Muscle of leg (tissue), 11 donors: ENCODE data around the gene PARP1. TPM values are rescaled to one million over a fixed set of nuclear protein-coding genes. Genes with fewer than 3 reads are reported as not detected.

Experiments used
- DNase-seq: peaks from one replicate; pipeline ENCODE4 v3.0.0; 2013
- H3K27ac ChIP-seq: one replicate; pipeline ENCODE4 v1.5.1; 2013; ENCODE audit warnings: mild to moderate bottlenecking, low read length, control low read depth
- H3K27me3 ChIP-seq: one replicate; pipeline ENCODE4 v1.6.1; 2013; ENCODE audit warnings: low read length; ENCODE audit not compliant: control insufficient read depth, insufficient read depth
- H3K36me3 ChIP-seq: one replicate; pipeline ENCODE4 v1.6.1; 2013; ENCODE audit warnings: low read length; ENCODE audit not compliant: control insufficient read depth, insufficient read depth
- H3K4me1 ChIP-seq: one replicate; pipeline ENCODE4 v1.6.1; 2013; ENCODE audit warnings: low read length; ENCODE audit not compliant: control insufficient read depth, insufficient read depth
- H3K4me3 ChIP-seq: one replicate; pipeline ENCODE4 v1.5.1; 2013; ENCODE audit warnings: low read length, control low read depth
- H3K9me3 ChIP-seq: replicated peaks from 2 replicates; pipeline ENCODE4 v1.6.1; 2013; ENCODE audit warnings: low read depth, low read length; ENCODE audit not compliant: control insufficient read depth
- WGBS: methylation state at CpG from one replicate; pipeline ENCODE4 v1.1.5; 2013; ENCODE audit warnings: missing lambda C conversion rate; ENCODE audit not compliant: insufficient coverage; 5-methylcytosine and 5-hydroxymethylcytosine counted together
- polyA plus RNA-seq, 8 donors: library from polyadenylated mRNA; unstranded; fragments of 120-200 nt; gene quantifications; one replicate each; pipeline versions ENCODE4 v1.2.1 to v1.2.3, GENCODE V29; 2013; ENCODE audit warnings: inconsistent platforms in 1 of 8, low replicate concordance in 1 of 8; ENCODE audit not compliant: insufficient read length in 8 of 8, insufficient read depth in 1 of 8
- total RNA-seq: library from RNA; stranded (reverse); fragments of 120-200 nt; gene quantifications from one replicate; pipeline ENCODE4 v1.2.4, GENCODE V29; 2013

The PARP1 gene
- total and polyA plus RNA-seq, 9 donors, result 64.9 to 116 (median 103) TPM

GRCh38 chr1:226446094-226446493, 38.2 kb upstream of the PARP1 start:
- Histone ChIP-seq H3K4me1 (no peaks in the 10 kb centered on the region), H3K4me3 (no peak overlapping the region), H3K27ac (no peak overlapping the region), H3K27me3 (peaks cover 3% of the 10 kb centered on the region), H3K36me3 (no peaks in the 10 kb centered on the region), H3K9me3 (no peaks in the 10 kb centered on the region)
- whole genome bisulfite sequencing, result 83% methylated on average over 1 of the region's 2 CpGs
- DNase-seq, result no peak

DNA sequence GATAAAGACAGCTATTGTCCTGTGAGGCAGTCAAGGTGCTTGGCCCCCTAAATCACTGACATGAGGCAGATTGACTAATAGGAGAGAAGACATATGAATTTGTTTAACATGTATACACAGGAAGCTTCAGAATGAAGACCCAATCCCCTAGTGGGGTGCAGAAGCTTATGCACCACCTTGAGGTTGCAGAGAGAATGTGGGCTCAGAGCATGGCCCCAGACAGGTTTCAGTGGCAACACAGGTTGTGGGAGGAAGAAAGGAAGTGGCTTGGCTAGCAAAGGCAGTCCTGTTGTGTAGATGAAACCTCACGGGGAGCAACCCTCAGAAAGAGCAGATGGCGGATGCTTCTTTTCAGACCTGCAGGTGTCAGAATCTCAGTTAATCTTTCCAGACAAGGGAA, 37.0 kb upstream of the PARP1 start:
- H3K27ac ChIP-seq, result no peak overlapping the region
- no peaks in the 10 kb centered on the region for H3K9me3 ChIP-seq
- no peaks in the 10 kb centered on the region for H3K4me1 ChIP-seq
- no peaks in the 10 kb centered on the region for H3K36me3 ChIP-seq
- WGBS, result 29% methylated on average over 2 of the region's 2 CpGs
- no peak overlapping the region for H3K4me3 ChIP-seq
- DNase-seq, result no peak
- H3K27me3 ChIP-seq, result peaks cover 3% of the 10 kb centered on the region

- DNase-seq, result no peak
- 60% methylated on average over 1 of the region's 3 CpGs for WGBS
- Histone ChIP-seq H3K27ac (no peak overlapping the region), H3K9me3 (no peaks in the 10 kb centered on the region), H3K4me3 (no peak overlapping the region), H3K27me3 (peaks cover 3% of the 10 kb centered on the region), H3K4me1 (no peaks in the 10 kb centered on the region), H3K36me3 (no peaks in the 10 kb centered on the region)
Observed at GRCh38 chr1:226443439-226443838, 35.5 kb upstream of the PARP1 start.

- WGBS, result 68% methylated on average over 4 of the region's 6 CpGs
- H3K9me3 ChIP-seq, result no peaks in the 10 kb centered on the region
- no peaks in the 10 kb centered on the region for H3K36me3 ChIP-seq
Observed at GRCh38 chr1:226443033-226443432, 35.1 kb upstream of the PARP1 start.

GRCh38 chr1:226441629-226442028, 33.7 kb upstream of the PARP1 start:
- no peak for DNase-seq
- 100% methylated on average over 2 of the region's 6 CpGs for WGBS
- H3K27ac ChIP-seq, result no peak overlapping the region
- H3K27me3 ChIP-seq, result peaks cover 3% of the 10 kb centered on the region
- H3K4me3 ChIP-seq, result no peak overlapping the region
- no peaks in the 10 kb centered on the region for H3K9me3 ChIP-seq
- no peaks in the 10 kb centered on the region for H3K4me1 ChIP-seq
- H3K36me3 ChIP-seq, result no peaks in the 10 kb centered on the region

More at GRCh38 chr1:226443033-226443432, 35.1 kb upstream of the PARP1 start:
- Histone ChIP-seq H3K27me3 (peaks cover 3% of the 10 kb centered on the region), H3K4me3 (no peak overlapping the region), H3K27ac (no peak overlapping the region), H3K4me1 (no peaks in the 10 kb centered on the region)
- DNase-seq, result no peak

- Histone ChIP-seq H3K27ac (no peak overlapping the region), H3K27me3 (peaks cover 3% of the 10 kb centered on the region), H3K4me3 (no peak overlapping the region), H3K36me3 (no peaks in the 10 kb centered on the region), H3K4me1 (no peaks in the 10 kb centered on the region), H3K9me3 (no peaks in the 10 kb centered on the region)
- WGBS, result 92% methylated on average over 2 of the region's 5 CpGs
- DNase-seq, result no peak
Observed at GRCh38 chr1:226440512-226440911, 32.6 kb upstream of the PARP1 start.

DNA sequence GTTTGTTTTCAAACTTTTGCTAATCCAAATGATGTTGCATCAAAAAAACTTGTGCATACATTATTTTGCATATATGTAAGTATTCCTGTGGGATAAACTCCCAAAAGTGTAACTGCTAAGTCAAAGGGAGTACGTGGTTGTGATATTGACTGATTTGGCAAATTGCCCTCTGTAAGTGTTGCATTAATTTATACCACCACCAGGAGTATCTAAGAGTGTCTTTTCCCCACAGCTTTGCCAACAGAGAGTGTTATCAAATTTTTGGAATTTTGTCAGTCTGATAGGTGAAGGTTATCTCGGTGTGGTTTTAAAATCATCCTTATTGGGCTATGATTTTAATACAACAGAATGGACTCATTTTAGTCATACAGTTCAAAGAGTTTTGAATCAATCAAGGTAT, 30.1 kb upstream of the PARP1 start:
- no CpG with 5 or more reads among the region's 2 CpGs for WGBS
- DNase-seq, result no peak
- Histone ChIP-seq H3K4me1 (peaks cover 3% of the 10 kb centered on the region), H3K27ac (no peak overlapping the region), H3K36me3 (no peaks in the 10 kb centered on the region), H3K4me3 (no peak overlapping the region), H3K27me3 (peaks cover 3% of the 10 kb centered on the region), H3K9me3 (no peaks in the 10 kb centered on the region)

- 63% methylated on average over 4 of the region's 8 CpGs for WGBS
- H3K27me3 ChIP-seq, result peaks cover 3% of the 10 kb centered on the region
- no peaks in the 10 kb centered on the region for H3K9me3 ChIP-seq
- no peak overlapping the region for H3K27ac ChIP-seq
- no peak for DNase-seq
- peaks cover 3% of the 10 kb centered on the region for H3K4me1 ChIP-seq
- H3K4me3 ChIP-seq, result no peak overlapping the region
- H3K36me3 ChIP-seq, result no peaks in the 10 kb centered on the region
Observed at GRCh38 chr1:226436855-226437491, 29.1 kb upstream of the PARP1 start.

- Histone ChIP-seq H3K9me3 (no peaks in the 10 kb centered on the region), H3K4me1 (peaks cover 3% of the 10 kb centered on the region), H3K27ac (no peak overlapping the region), H3K27me3 (peaks cover under 1% of the 10 kb centered on the region), H3K4me3 (no peak overlapping the region), H3K36me3 (no peaks in the 10 kb centered on the region)
- WGBS, result 82% methylated on average over 3 of the region's 3 CpGs
- DNase-seq, result no peak
Observed at GRCh38 chr1:226436472-226436854, 28.6 kb upstream of the PARP1 start.

DNA sequence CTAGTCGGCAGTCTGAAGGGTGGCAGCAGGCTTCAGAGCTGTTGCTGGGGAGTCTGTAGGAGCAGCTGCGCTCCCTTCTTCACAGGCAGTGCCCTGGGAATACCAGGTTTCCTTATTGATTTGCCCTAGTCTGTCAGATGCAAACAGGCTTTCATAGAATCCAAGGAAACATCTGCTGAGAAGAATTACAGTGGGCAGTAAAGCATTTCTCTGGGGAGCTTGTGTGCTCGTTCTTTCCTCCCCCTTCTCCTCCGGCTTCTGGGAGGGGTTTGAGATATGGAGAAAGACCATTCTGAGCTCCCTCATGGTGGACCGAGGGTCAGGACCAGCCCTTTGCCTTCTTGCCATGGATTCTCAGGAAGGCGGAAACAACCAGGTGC, 25.4 kb upstream of the PARP1 start:
- H3K9me3 ChIP-seq, result no peaks in the 10 kb centered on the region
- no peak for DNase-seq
- peaks cover 3% of the 10 kb centered on the region for H3K4me1 ChIP-seq
- H3K36me3 ChIP-seq, result no peaks in the 10 kb centered on the region
- H3K27me3 ChIP-seq, result peaks cover 2% of the 10 kb centered on the region
- WGBS, result 51% methylated on average over 3 of the region's 6 CpGs
- H3K4me3 ChIP-seq, result no peak overlapping the region
- no peak overlapping the region for H3K27ac ChIP-seq
